ENCODE measurements around the gene MADCAM1.

MADCAM1 gene

DNA sequence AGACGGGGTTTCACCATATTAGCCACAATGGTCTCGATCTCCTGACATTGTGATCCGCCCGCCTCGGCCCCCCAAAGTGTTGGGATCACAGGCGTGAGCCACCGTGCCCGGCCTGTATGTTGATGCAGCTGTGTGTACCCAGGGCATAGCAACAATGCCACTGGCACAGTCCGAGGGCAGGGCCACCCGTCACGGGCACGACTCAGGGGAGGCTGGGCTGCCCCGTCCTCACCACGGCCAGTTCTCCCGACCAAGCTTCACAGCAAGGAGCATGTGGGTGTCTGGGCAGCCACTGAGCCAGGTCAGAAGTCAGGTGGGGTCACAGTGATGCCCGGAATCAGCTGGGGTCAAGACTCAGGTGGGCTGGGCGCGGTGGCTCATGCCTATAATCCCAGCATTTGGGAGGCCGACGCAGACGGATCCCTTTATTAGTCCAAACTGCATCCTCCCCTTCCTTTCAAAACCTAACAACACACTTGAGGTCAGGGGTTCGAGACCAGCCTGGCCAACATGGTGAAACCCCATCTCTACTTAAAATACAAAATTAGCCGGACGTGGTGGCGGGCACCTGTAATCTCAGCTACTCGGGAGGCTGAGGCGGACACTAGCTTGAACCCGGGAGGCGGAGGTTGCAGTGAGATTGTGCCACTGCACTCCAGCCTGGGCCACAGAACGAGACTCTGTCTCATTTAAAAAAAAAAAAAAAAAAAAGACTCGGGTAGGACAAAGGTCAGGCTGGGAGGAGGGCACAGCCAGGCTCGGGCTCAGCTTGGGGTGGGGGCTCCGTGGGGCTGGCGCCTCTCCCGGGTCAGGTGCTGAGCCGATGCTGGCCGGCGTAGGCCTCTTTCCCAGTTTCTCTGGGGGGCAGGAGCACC is 34.1 kb downstream of the MADCAM1 start:
- Histone ChIP-seq H3K4me3 (ENCODE audit: low read depth, low read length) (peak overlapping the region; percentile 71), H3K36me3 (replicated peaks) (no peaks in the 10 kb centered on the region), H3K27ac (no peak overlapping the region), H3K27me3 (replicated peaks) (no peaks in the 10 kb centered on the region)
- no peak for DNase-seq
- TF ChIP-seq, protein P1, sequence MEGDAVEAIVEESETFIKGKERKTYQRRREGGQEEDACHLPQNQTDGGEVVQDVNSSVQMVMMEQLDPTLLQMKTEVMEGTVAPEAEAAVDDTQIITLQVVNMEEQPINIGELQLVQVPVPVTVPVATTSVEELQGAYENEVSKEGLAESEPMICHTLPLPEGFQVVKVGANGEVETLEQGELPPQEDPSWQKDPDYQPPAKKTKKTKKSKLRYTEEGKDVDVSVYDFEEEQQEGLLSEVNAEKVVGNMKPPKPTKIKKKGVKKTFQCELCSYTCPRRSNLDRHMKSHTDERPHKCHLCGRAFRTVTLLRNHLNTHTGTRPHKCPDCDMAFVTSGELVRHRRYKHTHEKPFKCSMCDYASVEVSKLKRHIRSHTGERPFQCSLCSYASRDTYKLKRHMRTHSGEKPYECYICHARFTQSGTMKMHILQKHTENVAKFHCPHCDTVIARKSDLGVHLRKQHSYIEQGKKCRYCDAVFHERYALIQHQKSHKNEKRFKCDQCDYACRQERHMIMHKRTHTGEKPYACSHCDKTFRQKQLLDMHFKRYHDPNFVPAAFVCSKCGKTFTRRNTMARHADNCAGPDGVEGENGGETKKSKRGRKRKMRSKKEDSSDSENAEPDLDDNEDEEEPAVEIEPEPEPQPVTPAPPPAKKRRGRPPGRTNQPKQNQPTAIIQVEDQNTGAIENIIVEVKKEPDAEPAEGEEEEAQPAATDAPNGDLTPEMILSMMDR (IDR thresholded peaks at IDR 0.05; ENCODE audit: low read depth, low read length, missing control alignments): no peak
- in situ Hi-C loops (cut with HindIII; ENCODE audit: low pct_ligation_motif_present, low sequenced_read_pairs): no loop called here

- TF ChIP-seq, protein P1 (IDR thresholded peaks at IDR 0.05; ENCODE audit: low read depth, low read length, missing control alignments): no peak
- no peaks in the 10 kb centered on the region for H3K27me3 ChIP-seq (replicated peaks)
- H3K36me3 ChIP-seq (replicated peaks): peaks cover 2% of the 10 kb centered on the region
- H3K27ac ChIP-seq: peak overlapping the region; percentile 72
- in situ Hi-C loops (cut with HindIII; ENCODE audit: low pct_ligation_motif_present, low sequenced_read_pairs): no loop called here
- H3K4me3 ChIP-seq (ENCODE audit: low read depth, low read length): peak overlapping the region; percentile 82
- peak; percentile 49 for DNase-seq
Observed at GRCh38 chr19:531009-531752, 34.9 kb downstream of the MADCAM1 start.

- DNase-seq: no peak
- TF ChIP-seq, protein P1 (IDR thresholded peaks at IDR 0.05; ENCODE audit: low read depth, low read length, missing control alignments): no peak
- H3K27me3 ChIP-seq (replicated peaks): no peaks in the 10 kb centered on the region
- peak within 1 kb of the TSS; percentile 83 for H3K27ac ChIP-seq
- in situ Hi-C loops (cut with HindIII; ENCODE audit: low pct_ligation_motif_present, low sequenced_read_pairs): no loop called here
- H3K36me3 ChIP-seq (replicated peaks): peaks cover 10% of the 10 kb centered on the region
- peak within 1 kb of the TSS; percentile 82 for H3K4me3 ChIP-seq (ENCODE audit: low read depth, low read length)
Observed at GRCh38 chr19:531753-532560, 35.7 kb downstream of the MADCAM1 start, which contains the start of gene CDC34. Gene CDC34, plus strand, starts transcription at chr19:531760. Its CDS starts 172 bp downstream, at chr19:531932.

GRCh38 chr19:532561-533363 is 36.5 kb downstream of the MADCAM1 start:
- peak; percentile 54 for DNase-seq
- Histone ChIP-seq H3K36me3 (replicated peaks) (peaks cover 13% of the 10 kb centered on the region), H3K27me3 (replicated peaks) (no peaks in the 10 kb centered on the region), H3K27ac (peak overlapping the region; percentile 83), H3K4me3 (ENCODE audit: low read depth, low read length) (peak overlapping the region; percentile 82)
- TF ChIP-seq, protein P1 (IDR thresholded peaks at IDR 0.05; ENCODE audit: low read depth, low read length, missing control alignments): peak; percentile 76
- in situ Hi-C loops (cut with HindIII; ENCODE audit: low pct_ligation_motif_present, low sequenced_read_pairs): no loop called here

Data from brain microvascular endothelial cell (primary cell).